Activated naive CD4-positive, alpha-beta T cell (primary cell): ENCODE results near the gene SLC11A1.

ENCODE experiments used
- DNase-seq, 4 experiments: peaks; one replicate each; lab custom pipeline; 2025; lab: John Stamatoyannopoulos, UW

Gene SLC11A1

DNA sequence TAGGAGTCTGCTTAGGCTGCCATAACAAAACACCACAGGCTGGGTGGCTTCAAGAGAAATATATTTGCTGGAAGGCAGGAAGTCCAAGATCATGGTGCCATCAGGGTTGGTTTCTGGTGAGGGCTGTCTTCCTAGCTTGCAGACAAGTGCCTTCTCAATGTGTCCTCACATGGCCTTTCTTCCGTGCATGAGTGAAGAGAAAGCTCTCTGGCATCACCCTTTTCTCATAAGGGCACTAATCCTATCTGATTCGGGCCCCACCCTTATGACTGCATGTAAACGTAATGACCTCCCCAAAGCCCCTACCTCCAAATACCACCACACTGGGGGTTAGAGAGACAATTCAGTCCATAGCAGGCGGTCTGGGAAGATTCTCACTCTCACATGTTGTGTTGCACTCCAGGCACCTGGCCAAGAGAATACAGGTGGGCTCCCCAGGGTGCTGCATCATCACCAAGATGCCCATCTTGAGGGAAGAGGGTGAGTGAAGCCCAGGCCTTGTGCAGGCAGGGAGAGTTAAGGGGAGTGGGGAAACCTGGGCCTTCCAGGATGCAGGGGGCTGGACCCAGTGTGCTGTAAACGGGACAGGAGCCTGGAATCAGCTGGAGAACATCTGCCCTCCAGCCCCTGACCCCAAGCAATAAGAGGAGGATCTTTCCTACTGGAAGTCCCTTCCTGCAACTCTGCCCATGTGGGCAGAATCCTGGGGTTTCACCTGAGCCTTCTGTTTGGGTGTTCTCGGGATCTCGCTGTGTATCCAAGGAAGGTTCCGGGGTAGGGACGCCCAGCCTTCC, 15.3 kb upstream of the SLC11A1 start:
- DNase-seq = no peak

DNA sequence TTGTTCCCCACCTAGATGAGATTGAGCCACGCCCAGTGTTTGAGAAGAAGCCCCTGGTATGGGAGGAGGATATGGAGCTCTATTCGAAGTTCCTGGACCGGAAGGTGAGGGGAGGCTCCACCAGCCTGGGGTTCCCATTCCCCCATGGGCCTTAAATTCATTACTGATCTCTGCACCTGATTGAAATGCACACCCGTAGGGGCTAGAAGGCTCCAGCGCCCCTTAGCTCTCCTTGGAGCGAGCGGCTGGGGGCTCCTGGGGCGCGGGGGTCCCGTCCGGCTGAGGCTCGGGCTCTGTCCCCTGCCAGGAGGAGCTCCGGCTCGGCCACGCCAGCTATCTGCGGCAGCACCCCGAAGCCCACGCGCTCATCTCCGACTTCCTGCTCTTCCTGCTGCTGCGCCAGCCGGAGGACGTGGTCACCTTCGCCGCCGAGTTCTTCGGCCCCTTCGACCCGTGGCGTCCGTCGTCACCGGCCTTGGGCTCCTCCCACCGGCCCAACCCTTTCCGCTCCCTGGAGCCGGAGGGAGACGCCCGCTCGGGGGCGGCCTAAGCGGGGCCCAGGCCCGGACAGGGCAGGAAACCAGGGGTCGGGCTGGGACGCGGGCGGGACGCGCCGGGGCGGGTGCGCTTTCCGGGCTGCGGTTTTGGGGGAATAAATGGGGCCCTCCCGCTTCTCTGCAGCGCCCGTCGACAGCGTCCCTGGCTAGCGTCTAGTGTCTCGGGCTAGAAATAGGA, 14.5 kb upstream of the SLC11A1 start:
- DNase-seq = peak in 3 of 4 experiments; percentile 17 to 45 (median 38)

DNA sequence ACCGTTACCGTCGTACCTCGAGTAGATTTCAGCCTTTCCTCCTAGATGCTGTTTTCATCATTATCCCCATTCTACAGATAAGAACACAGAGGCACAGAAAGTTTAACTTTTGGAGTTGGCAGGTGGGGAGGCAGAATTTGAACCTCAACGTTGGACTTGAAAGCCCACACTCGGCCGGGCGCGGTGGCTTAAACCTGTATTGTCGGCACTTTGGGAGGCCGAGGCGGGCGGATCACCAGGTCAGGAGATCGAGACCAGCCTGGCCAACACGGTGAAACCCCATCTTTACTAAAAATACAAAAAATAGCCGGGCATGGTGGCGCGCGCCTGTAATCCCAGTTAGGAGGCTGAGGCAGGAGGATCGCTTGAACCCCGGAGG, 13.9 kb upstream of the SLC11A1 start:
- no peak for DNase-seq

DNA sequence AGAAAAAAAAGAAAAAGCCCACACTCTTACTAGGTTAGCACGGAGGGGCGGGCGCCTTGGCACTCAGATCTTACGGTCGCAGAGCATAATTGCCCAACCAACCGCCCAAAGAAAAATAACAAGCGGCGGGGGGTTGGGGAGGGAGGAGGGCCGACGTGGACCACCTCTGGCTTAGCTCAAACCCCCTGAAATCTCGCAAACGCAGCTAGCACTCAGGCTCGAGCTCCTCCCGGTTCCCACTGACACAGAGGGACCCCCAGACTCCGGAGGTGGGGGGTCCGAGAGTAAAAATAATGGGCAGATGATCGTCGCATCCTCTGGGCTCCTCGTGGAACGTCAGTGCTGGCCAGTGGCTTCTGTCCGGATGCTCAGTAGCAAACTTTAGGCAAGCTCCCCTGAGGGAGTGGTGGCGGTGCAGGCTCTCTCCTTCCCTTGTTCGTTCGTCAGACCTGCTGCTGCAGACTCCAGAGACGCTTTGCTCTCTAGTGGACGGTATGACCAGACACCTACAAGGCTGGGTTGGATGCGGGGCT, 13.4 kb upstream of the SLC11A1 start:
- no peak for DNase-seq

DNA sequence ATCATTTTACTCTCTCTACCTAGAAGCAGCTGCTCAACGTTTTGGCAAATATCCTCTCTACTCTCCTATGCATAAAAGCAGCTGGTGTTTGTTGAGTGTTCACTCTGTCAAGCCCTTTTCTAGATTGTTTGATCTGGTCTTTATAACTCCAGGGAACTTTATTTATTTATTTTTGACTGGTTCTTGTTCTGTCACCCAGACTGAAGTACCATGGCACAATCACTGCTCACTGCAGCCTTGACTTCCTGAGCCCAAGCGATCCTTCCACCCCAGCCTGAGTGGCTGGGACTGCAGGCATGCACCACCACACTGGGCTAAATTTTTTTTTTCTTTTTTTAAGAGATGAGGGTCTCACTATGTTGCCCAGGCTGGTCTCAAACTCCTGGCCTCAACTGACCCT, 12.7 kb upstream of the SLC11A1 start:
- no peak for DNase-seq

DNA sequence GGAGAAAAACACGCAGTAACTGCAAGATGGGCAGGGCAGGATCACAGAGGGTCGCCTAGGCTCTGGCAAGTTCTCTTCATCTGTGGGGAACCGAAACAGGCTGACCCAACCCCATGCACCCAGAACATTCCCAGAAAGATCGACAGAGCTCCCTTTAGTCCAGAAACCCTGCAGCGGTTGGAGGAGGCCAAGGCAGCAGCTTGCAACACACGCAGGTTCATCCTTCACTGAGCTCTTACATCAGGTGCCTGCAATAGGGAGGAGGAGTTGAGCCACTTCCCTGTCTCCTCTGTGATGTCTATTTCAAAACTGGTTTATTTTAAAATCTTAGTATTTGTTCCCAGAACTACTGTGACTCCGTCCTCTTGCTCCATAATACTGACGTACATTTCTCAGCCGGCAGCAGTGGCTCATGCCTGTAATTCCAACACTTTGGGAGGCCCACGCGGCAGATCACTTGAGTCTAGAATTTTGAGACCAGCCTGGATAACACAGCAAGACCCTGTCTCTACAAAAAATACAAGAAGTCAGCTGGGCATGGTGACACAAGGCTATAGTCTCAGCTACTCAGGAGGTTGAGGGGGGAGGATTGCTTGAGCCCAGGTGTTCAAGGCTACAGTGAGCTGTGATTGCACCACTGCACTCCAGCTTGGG, 11.5 kb upstream of the SLC11A1 start:
- no peak for DNase-seq

DNA sequence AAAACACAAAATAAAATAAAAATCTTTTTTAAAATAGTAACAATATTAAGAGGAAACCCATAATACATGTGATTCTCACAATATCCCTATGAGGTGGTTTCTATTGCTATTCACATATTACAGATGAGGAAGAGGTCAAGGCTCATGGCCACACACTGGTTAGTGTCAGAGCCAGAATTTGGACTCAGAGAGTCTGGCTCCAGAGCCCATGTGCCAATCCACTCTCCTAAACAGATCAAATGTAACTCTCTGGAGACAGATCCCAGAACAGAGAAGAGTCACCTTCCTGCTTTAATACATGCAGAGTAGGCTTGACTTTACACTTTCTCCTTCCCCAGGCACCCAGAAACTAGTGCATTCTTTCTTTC, 10.1 kb upstream of the SLC11A1 start:
- DNase-seq = no peak

DNA sequence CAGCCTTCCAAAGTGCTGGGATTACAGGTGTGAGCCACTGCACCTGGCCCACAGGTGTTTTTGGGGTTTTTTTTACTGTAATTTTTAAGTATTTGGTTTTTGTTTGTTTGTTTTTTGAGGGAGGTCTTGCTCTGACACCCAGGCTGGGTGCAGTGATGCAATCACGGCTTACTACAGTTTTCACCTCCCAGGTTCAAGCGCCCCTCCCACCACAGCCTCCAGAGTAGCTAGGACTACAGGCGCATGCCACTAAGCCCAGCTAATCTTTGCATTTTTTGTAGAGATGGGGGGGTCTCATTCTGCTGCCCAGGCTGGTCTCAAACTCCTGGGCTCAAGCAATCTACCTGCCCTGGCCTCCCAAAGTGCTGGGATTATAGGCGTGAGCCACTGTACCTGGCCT, 7.3 kb upstream of the SLC11A1 start:
- no peak for DNase-seq

DNA sequence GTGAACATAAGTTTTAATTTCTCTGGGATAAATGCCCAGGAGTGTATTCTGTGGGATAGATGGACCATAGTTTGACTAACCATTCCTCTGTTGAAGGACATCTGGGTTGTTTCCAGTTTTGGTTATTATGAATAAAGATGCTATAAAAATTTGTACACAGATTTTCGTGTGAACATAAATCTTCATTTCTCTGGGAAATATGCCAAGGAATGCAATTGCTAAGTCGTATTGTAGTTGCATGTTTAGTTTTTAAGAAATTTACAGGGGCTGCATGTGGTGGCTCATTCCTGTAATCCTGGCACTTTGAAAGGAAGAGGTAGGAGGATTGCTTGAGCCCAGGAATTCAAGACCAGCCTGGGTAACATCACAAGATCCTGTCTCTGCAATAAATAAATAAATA, 6.9 kb upstream of the SLC11A1 start:
- DNase-seq = no peak

DNA sequence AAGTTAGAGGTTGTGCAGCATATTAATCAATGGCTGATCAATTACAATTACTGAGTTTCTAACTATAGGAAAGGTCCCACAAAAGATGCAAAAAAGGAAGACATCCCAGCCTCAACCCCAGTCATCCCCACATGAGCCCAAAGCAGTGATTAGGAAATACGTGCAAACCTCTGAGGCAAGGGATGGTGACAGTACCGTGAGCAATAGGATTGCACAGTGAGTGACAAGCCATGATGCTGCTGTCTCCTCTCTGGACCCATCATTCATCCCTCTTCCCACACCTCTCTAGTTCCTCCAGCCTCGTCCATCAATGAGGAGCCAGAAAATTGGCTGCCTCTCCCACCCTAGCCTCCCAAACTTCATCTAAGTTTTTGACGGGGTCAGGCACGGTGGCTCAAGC, 4.0 kb upstream of the SLC11A1 start:
- no peak for DNase-seq

DNA sequence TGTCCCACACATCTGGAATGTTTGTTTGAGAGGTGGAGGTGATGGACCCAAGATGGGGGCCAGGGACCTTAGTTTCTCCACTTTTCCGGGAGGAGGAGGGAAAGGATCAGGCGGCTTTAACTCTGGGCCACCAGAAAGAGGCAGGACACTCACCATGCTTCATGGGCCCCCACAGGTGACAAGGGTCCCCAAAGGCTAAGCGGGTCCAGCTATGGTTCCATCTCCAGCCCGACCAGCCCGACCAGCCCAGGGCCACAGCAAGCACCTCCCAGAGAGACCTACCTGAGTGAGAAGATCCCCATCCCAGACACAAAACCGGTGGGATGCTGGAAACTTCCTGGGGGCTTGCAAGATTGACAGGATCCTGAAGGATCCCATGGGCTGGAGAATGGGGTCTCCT, 712 bp downstream of the SLC11A1 start:
- DNase-seq = no peak

DNA sequence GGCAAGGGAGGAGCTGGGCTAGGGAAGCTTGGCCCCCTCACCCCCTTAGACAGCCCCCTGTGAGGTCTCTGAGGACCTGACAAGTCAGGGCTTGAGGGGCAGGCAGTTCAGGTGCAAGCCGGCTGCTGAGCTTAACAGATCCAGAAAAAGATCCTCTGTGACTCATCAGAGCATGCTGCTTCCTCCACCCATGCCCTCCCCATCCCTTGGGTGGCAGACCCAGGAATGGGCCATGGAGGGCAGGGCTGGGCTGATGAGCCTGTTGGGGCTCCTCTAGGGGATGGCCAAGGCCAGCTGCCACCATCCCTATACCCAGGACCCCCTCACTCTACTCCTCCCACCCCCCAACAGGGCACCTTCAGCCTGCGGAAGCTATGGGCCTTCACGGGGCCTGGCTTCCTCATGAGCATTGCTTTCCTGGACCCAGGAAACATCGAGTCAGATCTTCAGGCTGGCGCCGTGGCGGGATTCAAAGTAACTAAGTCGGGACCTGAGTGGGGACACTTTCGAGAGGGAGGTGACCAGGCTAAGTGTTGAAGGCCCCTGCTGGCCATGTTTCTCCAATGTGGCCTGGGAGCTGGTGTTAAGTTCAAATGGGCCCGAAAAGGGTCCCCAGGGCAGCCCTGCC, 1.9 kb downstream of the SLC11A1 start:
- no peak for DNase-seq

DNA sequence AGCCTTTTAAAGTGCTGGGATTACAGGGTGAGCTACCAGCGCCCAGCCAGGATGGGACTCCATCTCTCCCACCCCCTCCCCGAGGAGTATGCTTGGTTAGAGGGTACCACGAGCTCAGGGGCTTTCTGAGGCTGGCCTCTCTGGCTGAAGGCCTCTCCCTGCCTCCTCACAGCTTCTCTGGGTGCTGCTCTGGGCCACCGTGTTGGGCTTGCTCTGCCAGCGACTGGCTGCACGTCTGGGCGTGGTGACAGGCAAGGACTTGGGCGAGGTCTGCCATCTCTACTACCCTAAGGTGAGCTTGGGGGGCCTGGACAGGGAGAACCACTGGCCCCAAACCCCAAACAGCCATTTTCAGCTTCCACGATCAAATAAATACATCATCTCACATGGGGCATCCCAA, 2.9 kb downstream of the SLC11A1 start:
- DNase-seq = no peak

DNA sequence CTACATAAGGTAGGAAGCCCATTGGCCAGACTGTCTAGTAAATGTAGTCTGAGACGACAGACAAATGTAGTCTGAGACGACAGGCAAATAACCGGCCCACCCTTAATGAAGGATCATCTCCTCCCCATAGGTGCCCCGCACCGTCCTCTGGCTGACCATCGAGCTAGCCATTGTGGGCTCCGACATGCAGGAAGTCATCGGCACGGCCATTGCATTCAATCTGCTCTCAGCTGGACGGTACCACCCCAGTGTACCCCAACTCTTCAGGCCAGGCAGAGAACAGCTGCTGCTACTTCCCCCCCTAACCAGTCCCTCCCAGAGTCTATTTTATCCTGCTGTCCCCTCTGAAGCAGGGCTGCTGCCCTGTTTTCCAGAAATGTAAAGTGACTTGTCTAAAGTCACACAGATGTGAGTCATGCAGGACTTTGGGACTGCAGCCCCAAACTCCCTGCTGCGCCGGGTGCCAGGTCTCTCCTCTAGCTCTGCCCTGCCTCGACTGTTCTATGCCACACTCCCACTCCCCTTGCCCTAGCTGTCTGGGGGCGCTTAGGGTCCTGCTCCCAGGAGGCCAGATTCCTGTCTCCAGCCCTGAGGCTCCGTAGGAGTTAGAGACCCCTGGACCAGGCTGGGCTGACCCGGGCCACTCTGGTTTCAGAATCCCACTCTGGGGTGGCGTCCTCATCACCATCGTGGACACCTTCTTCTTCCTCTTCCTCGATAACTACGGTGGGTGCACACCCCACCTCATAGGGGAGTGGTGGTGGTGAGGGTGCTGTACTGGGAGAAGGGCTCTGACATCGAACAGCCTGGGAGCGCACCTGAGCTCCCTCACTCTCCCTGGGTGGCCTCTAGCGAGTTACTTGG, 4.7 kb downstream of the SLC11A1 start:
- no peak for DNase-seq

DNA sequence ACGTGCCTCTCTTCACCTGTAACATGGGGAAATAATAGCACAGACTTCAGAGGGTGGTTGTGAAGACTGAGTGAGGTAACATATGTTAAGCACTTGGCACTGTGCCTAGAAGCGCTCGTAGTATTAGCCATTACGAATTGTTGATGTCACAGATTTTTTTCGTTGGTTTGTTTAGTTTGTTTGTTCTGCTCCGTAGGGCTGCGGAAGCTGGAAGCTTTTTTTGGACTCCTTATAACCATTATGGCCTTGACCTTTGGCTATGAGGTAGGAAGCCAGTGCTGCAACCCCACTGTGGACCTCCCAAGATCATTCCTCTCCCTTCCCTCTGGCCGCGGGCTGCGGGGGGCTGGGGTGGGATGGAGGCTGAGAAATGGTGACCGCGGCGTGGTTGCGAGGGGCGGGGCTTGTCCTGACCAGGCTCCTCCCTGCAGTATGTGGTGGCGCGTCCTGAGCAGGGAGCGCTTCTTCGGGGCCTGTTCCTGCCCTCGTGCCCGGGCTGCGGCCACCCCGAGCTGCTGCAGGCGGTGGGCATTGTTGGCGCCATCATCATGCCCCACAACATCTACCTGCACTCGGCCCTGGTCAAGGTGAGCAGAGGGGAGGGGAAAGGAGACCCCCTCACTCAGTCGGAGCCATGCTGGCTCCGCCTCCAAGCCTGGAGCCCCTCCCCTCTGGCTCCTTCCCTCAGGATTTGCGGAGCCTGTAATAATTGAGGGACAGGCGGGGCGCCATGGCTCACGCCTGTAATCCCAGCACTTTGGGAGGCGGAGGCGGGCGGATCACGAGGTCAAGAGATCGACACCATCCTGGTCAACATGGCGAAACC, 5.5 kb downstream of the SLC11A1 start:
- peak in 1 of 4 experiments; percentile 19 for DNase-seq

DNA sequence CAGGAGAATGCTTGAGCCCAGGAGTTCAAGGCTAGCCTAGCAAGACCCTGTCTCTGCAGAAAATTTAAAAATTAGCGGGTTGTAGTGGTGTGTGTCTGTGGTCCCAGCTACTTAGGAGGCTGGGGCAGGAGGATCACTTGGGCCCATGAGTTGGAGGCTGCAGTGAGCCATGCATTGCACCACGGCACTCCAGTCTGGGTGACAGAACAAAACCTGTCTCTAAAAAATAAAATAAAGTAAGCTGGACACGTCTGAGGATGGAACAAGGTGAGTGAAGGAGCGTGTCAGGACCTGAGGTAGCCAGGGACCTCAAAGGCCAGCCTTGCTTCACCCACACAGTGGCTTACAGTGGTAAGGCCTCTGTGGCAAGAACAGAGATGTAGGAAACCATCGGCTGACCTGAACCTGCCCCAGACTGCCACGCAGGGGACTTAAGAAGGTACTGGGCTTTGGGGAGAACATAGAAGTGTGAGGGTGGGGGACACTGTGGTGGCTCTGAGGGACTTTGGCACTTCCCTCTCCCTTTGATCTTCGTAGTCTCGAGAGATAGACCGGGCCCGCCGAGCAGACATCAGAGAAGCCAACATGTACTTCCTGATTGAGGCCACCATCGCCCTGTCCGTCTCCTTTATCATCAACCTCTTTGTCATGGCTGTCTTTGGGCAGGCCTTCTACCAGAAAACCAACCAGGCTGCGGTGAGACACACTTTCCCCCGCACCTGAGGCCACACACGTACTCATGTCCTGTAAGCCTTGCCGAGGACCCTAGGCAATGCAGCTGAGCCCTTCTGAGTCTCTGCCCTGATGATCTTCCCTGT, 7.5 kb downstream of the SLC11A1 start:
- no peak for DNase-seq

DNA sequence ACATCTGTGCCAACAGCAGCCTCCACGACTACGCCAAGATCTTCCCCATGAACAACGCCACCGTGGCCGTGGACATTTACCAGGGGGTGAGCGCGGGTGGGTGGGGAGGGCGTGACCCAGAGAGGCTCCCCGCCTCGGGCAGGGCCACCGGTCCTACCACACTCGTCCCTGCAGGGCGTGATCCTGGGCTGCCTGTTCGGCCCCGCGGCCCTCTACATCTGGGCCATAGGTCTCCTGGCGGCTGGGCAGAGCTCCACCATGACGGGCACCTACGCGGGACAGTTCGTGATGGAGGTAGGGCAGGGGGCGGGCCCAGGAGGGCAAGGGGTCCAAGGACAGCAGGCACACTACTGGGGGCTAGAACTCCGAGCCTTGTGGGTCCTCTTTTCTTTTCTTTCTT, 9.1 kb downstream of the SLC11A1 start:
- no peak for DNase-seq

DNA sequence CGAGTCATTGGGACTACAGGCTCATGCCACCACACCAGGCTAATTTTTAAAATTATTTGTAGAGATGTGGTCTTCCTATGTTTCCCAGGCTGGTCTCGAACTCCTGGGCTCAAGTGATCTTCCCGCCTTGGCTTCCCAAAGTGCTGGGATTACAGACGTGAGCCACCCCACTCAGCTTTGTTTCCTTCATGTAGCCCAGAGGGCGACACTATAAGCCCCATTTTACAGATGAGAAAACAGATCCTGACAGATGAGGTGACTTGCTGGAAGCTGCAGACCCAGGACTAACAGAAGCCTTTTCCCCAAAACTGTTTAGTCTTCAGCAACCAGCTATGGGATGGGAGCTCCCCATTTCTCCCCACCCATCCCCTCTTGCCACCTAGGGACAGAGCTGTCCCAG, 10.4 kb downstream of the SLC11A1 start:
- no peak for DNase-seq

DNA sequence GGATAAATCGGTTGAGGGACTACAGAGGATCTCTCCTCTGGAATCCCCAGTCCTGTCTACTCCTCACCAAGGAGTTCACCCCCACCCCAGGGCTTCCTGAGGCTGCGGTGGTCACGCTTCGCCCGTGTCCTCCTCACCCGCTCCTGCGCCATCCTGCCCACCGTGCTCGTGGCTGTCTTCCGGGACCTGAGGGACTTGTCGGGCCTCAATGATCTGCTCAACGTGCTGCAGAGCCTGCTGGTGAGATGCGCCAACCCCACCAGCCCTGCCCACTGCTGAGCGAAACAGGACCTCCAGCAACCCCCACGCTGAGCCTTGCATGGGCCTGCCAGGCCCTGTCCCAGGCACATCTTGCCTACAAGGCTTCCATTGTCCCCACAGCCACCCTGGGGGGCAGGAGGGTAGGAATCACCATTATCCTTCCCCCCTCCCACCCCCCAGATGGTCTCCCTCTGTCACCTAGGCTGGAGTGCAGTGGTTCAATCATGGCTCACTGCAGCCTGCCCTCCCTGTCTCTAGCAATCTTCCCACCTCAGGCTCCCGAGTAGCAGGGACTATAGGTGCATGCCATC, 10.9 kb downstream of the SLC11A1 start:
- no peak for DNase-seq
